ENCODE results near the gene PCDHGC4. TPM values are rescaled to one million over a fixed set of nuclear protein-coding genes. Genes with fewer than 3 reads are reported as not detected.

PCDHGC4 gene
- total RNA-seq, 1 experiment from 2014 or later, result 3.6 TPM

DNA sequence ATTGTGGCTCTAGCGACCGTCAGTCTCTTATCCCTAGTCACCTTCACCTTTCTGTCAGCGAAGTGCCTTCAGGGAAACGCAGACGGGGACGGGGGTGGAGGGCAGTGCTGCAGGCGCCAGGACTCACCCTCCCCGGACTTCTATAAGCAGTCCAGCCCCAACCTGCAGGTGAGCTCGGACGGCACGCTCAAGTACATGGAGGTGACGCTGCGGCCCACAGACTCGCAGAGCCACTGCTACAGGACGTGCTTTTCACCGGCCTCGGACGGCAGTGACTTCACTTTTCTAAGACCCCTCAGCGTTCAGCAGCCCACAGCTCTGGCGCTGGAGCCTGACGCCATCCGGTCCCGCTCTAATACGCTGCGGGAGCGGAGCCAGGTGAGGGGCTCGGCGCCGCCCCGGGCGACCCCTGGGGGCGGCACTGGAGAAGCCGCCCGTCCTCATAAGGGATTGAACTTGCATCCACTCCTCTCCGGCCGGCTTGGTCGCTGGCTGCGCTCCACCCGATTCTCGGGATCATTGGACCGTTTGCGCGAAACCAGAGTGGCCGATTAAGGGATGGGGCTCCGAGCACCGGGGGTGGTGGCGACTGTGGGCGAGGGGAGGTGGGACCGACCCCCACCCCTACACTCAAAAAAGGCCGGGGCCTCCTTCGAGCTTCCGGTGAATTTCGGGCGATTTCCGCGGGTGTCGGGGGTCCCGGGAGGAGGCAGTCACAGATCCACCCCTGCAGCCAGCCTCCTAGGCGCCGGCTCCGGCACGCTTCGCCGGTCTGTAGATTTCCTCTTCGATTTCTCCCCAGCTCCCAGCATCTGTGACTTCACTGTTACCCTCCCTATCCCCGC, 6.7 kb downstream of the PCDHGC4 start:
- no peak for DNase-seq (ENCODE audit: low spot score)
- TF ChIP-seq CTCF (conservative IDR thresholded peaks at IDR 0.05; ENCODE audit: low read depth, low read length) (no peak), EZH2 (IDR thresholded peaks at IDR 0.05; ENCODE audit: borderline replicate concordance, low read depth, low read length, poor library complexity, severe bottlenecking) (no peak)
- peak overlapping the region; percentile 94 for H3K27ac ChIP-seq (ENCODE audit: low read depth, low read length, poor library complexity, severe bottlenecking)
- ChIA-PET CTCF (no interaction called here), POLR2A (ENCODE audit: low non-redundant PET) (no interaction called here)
- no peaks in the 10 kb centered on the region for H3K27me3 ChIP-seq (replicated peaks; ENCODE audit: insufficient read depth, low read depth, low read length, poor library complexity)
- H3K4me3 ChIP-seq (ENCODE audit: low read depth, low read length, poor library complexity, severe bottlenecking), result no peak overlapping the region
- peaks cover 16% of the 10 kb centered on the region for H3K36me3 ChIP-seq (ENCODE audit: insufficient read depth, low read length, poor library complexity, severe bottlenecking)
- intact Hi-C loops (cut with micrococcal nuclease; ENCODE audit: unreplicated experiment), result no loop called here
- no peaks in the 10 kb centered on the region for H3K9me3 ChIP-seq (ENCODE audit: low read depth, low read length, poor library complexity, severe bottlenecking)
- peaks cover 52% of the 10 kb centered on the region for H3K4me1 ChIP-seq (ENCODE audit: insufficient read depth, low read length, poor library complexity, severe bottlenecking)
- BruUV-seq (replicated peaks), result no TSS peak

- peak overlapping the region; percentile 94 for H3K27ac ChIP-seq (ENCODE audit: low read depth, low read length, poor library complexity, severe bottlenecking)
- H3K4me3 ChIP-seq (ENCODE audit: low read depth, low read length, poor library complexity, severe bottlenecking), result no peak overlapping the region
- no TSS peak for BruUV-seq (replicated peaks)
- no peak for TF ChIP-seq EZH2 (IDR thresholded peaks at IDR 0.05; ENCODE audit: borderline replicate concordance, low read depth, low read length, poor library complexity, severe bottlenecking)
- TF ChIP-seq CTCF (conservative IDR thresholded peaks at IDR 0.05; ENCODE audit: low read depth, low read length), result no peak
- intact Hi-C loops (cut with micrococcal nuclease; ENCODE audit: unreplicated experiment), result no loop called here
- no peaks in the 10 kb centered on the region for H3K27me3 ChIP-seq (replicated peaks; ENCODE audit: insufficient read depth, low read depth, low read length, poor library complexity)
- no peak for DNase-seq (ENCODE audit: low spot score)
- ChIA-PET CTCF (no interaction called here), POLR2A (ENCODE audit: low non-redundant PET) (interaction anchor here (0.5 kb wide), 1 partner anchor 62 kb away, joined by 9 read pairs; the partner anchor contains the start of gene PCDHGA12)
- no peaks in the 10 kb centered on the region for H3K9me3 ChIP-seq (ENCODE audit: low read depth, low read length, poor library complexity, severe bottlenecking)
- peaks cover 59% of the 10 kb centered on the region for H3K4me1 ChIP-seq (ENCODE audit: insufficient read depth, low read length, poor library complexity, severe bottlenecking)
- peaks cover 16% of the 10 kb centered on the region for H3K36me3 ChIP-seq (ENCODE audit: insufficient read depth, low read length, poor library complexity, severe bottlenecking)
Observed at GRCh38 chr5:141492168-141492885, 7.5 kb downstream of the PCDHGC4 start.

- CTCF ChIA-PET, result no interaction called here
- intact Hi-C loops (cut with micrococcal nuclease; ENCODE audit: unreplicated experiment), result loop anchor here (2.0 kb wide), 1 partner anchor 17 kb away; no protein-coding TSS in a partner anchor
- BruUV-seq (replicated peaks), result no TSS peak
- no peak for TF ChIP-seq EZH2 (IDR thresholded peaks at IDR 0.05; ENCODE audit: borderline replicate concordance, low read depth, low read length, poor library complexity, severe bottlenecking)
- TF ChIP-seq CTCF (conservative IDR thresholded peaks at IDR 0.05; ENCODE audit: low read depth, low read length), result no peak
- peak overlapping the region; percentile 94 for H3K27ac ChIP-seq (ENCODE audit: low read depth, low read length, poor library complexity, severe bottlenecking)
- no peak for DNase-seq (ENCODE audit: low spot score)
- no peaks in the 10 kb centered on the region for H3K27me3 ChIP-seq (replicated peaks; ENCODE audit: insufficient read depth, low read depth, low read length, poor library complexity)
- POLR2A ChIA-PET (ENCODE audit: low non-redundant PET), result no interaction called here
- peaks cover 16% of the 10 kb centered on the region for H3K36me3 ChIP-seq (ENCODE audit: insufficient read depth, low read length, poor library complexity, severe bottlenecking)
- H3K4me1 ChIP-seq (ENCODE audit: insufficient read depth, low read length, poor library complexity, severe bottlenecking), result peaks cover 57% of the 10 kb centered on the region
- no peaks in the 10 kb centered on the region for H3K9me3 ChIP-seq (ENCODE audit: low read depth, low read length, poor library complexity, severe bottlenecking)
- peak overlapping the region; percentile 41 for H3K4me3 ChIP-seq (ENCODE audit: low read depth, low read length, poor library complexity, severe bottlenecking)
Observed at GRCh38 chr5:141493500-141494422, 8.9 kb downstream of the PCDHGC4 start.

Data from A673 (cell line).